ENCODE data around the gene KLRC3. TPM values are rescaled to one million over a fixed set of nuclear protein-coding genes. Genes with fewer than 3 reads are reported as not detected.

KLRC3 gene
- total and polyA plus RNA-seq, 4 donors, result 0.08 to 0.50 (median 0.14) TPM; not detected in 1

DNA sequence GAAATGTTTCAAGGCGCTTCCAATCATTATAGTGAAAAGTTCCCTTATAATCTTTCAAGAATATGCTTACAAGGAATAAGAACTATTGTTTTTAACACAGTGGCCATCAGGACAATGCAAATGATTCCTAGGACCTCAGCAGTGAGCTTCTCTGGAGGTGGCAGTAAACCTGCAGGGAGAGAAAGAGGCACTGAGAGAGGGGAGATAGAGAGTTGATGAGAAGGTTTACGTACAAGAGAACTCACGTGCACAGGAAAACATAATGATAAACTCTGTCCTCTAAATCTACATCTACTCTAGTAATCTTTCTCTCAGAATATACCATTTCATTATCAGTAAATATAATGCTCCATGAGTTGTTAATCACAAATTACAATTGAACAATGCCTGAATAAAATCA lies 11.6 kb downstream of the KLRC3 start:
- Histone ChIP-seq H3K4me1 (ENCODE audit: control insufficient read depth in 4 of 4, insufficient read depth in 4 of 4, low read length in 3 of 4) (no peaks in the 10 kb centered on the region), H3K36me3 (ENCODE audit: control insufficient read depth in 4 of 4, insufficient read depth in 3 of 4, low read depth in 1 of 4, low read length in 3 of 4) (no peaks in the 10 kb centered on the region), H3K9me3 (ENCODE audit: control insufficient read depth in 4 of 4, low read length in 3 of 4) (peaks cover 0 to 2% (median 0%) of the 10 kb centered on the region in 4 donors), H3K9ac (ENCODE audit: low read depth in 1 of 2, low read length in 2 of 2) (no peak overlapping the region), H3K27ac (ENCODE audit: low read depth in 1 of 2, low read length in 2 of 2) (no peak overlapping the region), H3K4me3 (ENCODE audit: low read depth in 1 of 3, low read length in 3 of 3) (no peak overlapping the region), H3K27me3 (ENCODE audit: control insufficient read depth in 4 of 4, insufficient read depth in 4 of 4, low read length in 3 of 4) (peaks cover 0 to 3% (median 0%) of the 10 kb centered on the region in 4 donors)
- WGBS, result 72% methylated on average over 3 of the region's 3 CpGs
- TF ChIP-seq GABPA (IDR thresholded peaks at IDR 0.05 in 1 of 2, conservative IDR thresholded peaks at IDR 0.05 in 1 of 2) (no peak), HNF4G (IDR thresholded peaks at IDR 0.05) (no peak), YY1 (IDR thresholded peaks at IDR 0.05) (no peak), FOXA2 (IDR thresholded peaks at IDR 0.05) (no peak), FOXA1 (IDR thresholded peaks at IDR 0.05) (no peak), RAD21 (IDR thresholded peaks at IDR 0.05) (no peak), EGR1 (IDR thresholded peaks at IDR 0.05; ENCODE audit: low read depth in 2 of 2) (no peak)
- TF ChIP-seq, protein P1, sequence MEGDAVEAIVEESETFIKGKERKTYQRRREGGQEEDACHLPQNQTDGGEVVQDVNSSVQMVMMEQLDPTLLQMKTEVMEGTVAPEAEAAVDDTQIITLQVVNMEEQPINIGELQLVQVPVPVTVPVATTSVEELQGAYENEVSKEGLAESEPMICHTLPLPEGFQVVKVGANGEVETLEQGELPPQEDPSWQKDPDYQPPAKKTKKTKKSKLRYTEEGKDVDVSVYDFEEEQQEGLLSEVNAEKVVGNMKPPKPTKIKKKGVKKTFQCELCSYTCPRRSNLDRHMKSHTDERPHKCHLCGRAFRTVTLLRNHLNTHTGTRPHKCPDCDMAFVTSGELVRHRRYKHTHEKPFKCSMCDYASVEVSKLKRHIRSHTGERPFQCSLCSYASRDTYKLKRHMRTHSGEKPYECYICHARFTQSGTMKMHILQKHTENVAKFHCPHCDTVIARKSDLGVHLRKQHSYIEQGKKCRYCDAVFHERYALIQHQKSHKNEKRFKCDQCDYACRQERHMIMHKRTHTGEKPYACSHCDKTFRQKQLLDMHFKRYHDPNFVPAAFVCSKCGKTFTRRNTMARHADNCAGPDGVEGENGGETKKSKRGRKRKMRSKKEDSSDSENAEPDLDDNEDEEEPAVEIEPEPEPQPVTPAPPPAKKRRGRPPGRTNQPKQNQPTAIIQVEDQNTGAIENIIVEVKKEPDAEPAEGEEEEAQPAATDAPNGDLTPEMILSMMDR (IDR thresholded peaks at IDR 0.05; ENCODE audit: low read depth, low read length, missing input control), result no peak
- TF ChIP-seq, protein P2, sequence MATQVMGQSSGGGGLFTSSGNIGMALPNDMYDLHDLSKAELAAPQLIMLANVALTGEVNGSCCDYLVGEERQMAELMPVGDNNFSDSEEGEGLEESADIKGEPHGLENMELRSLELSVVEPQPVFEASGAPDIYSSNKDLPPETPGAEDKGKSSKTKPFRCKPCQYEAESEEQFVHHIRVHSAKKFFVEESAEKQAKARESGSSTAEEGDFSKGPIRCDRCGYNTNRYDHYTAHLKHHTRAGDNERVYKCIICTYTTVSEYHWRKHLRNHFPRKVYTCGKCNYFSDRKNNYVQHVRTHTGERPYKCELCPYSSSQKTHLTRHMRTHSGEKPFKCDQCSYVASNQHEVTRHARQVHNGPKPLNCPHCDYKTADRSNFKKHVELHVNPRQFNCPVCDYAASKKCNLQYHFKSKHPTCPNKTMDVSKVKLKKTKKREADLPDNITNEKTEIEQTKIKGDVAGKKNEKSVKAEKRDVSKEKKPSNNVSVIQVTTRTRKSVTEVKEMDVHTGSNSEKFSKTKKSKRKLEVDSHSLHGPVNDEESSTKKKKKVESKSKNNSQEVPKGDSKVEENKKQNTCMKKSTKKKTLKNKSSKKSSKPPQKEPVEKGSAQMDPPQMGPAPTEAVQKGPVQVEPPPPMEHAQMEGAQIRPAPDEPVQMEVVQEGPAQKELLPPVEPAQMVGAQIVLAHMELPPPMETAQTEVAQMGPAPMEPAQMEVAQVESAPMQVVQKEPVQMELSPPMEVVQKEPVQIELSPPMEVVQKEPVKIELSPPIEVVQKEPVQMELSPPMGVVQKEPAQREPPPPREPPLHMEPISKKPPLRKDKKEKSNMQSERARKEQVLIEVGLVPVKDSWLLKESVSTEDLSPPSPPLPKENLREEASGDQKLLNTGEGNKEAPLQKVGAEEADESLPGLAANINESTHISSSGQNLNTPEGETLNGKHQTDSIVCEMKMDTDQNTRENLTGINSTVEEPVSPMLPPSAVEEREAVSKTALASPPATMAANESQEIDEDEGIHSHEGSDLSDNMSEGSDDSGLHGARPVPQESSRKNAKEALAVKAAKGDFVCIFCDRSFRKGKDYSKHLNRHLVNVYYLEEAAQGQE (IDR thresholded peaks at IDR 0.05), result no peak
- TF ChIP-seq, protein P3, sequence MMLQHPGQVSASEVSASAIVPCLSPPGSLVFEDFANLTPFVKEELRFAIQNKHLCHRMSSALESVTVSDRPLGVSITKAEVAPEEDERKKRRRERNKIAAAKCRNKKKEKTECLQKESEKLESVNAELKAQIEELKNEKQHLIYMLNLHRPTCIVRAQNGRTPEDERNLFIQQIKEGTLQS (IDR thresholded peaks at IDR 0.05), result no peak
- DNase-seq (ENCODE audit: low spot score), result no peak

- H3K9ac ChIP-seq (ENCODE audit: low read depth in 1 of 2, low read length in 2 of 2), result no peak overlapping the region
- H3K4me3 ChIP-seq (ENCODE audit: low read depth in 1 of 3, low read length in 3 of 3), result no peak overlapping the region
- WGBS, result 69% methylated on average over 4 of the region's 4 CpGs
- no peak for DNase-seq (ENCODE audit: low spot score)
- H3K27me3 ChIP-seq (ENCODE audit: control insufficient read depth in 4 of 4, insufficient read depth in 4 of 4, low read length in 3 of 4), result peaks cover 0 to 3% (median 0%) of the 10 kb centered on the region in 4 donors
- TF ChIP-seq, protein P1 (IDR thresholded peaks at IDR 0.05; ENCODE audit: low read depth, low read length, missing input control), result no peak
- TF ChIP-seq, protein P4, sequence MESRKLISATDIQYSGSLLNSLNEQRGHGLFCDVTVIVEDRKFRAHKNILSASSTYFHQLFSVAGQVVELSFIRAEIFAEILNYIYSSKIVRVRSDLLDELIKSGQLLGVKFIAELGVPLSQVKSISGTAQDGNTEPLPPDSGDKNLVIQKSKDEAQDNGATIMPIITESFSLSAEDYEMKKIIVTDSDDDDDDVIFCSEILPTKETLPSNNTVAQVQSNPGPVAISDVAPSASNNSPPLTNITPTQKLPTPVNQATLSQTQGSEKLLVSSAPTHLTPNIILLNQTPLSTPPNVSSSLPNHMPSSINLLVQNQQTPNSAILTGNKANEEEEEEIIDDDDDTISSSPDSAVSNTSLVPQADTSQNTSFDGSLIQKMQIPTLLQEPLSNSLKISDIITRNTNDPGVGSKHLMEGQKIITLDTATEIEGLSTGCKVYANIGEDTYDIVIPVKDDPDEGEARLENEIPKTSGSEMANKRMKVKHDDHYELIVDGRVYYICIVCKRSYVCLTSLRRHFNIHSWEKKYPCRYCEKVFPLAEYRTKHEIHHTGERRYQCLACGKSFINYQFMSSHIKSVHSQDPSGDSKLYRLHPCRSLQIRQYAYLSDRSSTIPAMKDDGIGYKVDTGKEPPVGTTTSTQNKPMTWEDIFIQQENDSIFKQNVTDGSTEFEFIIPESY (IDR thresholded peaks at IDR 0.05), result no peak
- no peak for TF ChIP-seq RAD21 (IDR thresholded peaks at IDR 0.05)
- no peak for TF ChIP-seq GABPA (IDR thresholded peaks at IDR 0.05 in 1 of 2, conservative IDR thresholded peaks at IDR 0.05 in 1 of 2)
- TF ChIP-seq FOXA1 (IDR thresholded peaks at IDR 0.05), result no peak
- no peak for TF ChIP-seq SP1 (IDR thresholded peaks at IDR 0.05)
- TF ChIP-seq NR2F2 (IDR thresholded peaks at IDR 0.05), result no peak
- TF ChIP-seq, protein P2 (IDR thresholded peaks at IDR 0.05), result no peak
- no peak for TF ChIP-seq HNF4A (conservative IDR thresholded peaks at IDR 0.05)
- no peak for TF ChIP-seq JUND (IDR thresholded peaks at IDR 0.05)
- no peak for TF ChIP-seq YY1 (IDR thresholded peaks at IDR 0.05)
- TF ChIP-seq TAF1 (conservative IDR thresholded peaks at IDR 0.05), result no peak
- TF ChIP-seq EGR1 (IDR thresholded peaks at IDR 0.05; ENCODE audit: low read depth in 2 of 2), result no peak
- TF ChIP-seq RXRA (IDR thresholded peaks at IDR 0.05), result no peak
- TF ChIP-seq, protein P3 (IDR thresholded peaks at IDR 0.05), result no peak
- H3K9me3 ChIP-seq (ENCODE audit: control insufficient read depth in 4 of 4, low read length in 3 of 4), result peaks cover 0 to 2% (median 0%) of the 10 kb centered on the region in 4 donors
- no peaks in the 10 kb centered on the region for H3K4me1 ChIP-seq (ENCODE audit: control insufficient read depth in 4 of 4, insufficient read depth in 4 of 4, low read length in 3 of 4)
- H3K27ac ChIP-seq (ENCODE audit: low read depth in 1 of 2, low read length in 2 of 2), result no peak overlapping the region
- H3K36me3 ChIP-seq (ENCODE audit: control insufficient read depth in 4 of 4, insufficient read depth in 3 of 4, low read depth in 1 of 4, low read length in 3 of 4), result no peaks in the 10 kb centered on the region
Observed at GRCh38 chr12:10406725-10407124, 13.7 kb downstream of the KLRC3 start.
